SKM-1 treated with dmso at 0.1 percent for 144 hours (cell line): ENCODE results near the gene VAV2.
A peak's percentile ranks its signal among the peaks of the same experiment; 100 is the strongest.

Source experiments
- DNase-seq: peaks from one replicate; lab custom pipeline; 2025; ENCODE audit not compliant: unreplicated experiment; lab: John Stamatoyannopoulos, UW

VAV2 gene, protein sequence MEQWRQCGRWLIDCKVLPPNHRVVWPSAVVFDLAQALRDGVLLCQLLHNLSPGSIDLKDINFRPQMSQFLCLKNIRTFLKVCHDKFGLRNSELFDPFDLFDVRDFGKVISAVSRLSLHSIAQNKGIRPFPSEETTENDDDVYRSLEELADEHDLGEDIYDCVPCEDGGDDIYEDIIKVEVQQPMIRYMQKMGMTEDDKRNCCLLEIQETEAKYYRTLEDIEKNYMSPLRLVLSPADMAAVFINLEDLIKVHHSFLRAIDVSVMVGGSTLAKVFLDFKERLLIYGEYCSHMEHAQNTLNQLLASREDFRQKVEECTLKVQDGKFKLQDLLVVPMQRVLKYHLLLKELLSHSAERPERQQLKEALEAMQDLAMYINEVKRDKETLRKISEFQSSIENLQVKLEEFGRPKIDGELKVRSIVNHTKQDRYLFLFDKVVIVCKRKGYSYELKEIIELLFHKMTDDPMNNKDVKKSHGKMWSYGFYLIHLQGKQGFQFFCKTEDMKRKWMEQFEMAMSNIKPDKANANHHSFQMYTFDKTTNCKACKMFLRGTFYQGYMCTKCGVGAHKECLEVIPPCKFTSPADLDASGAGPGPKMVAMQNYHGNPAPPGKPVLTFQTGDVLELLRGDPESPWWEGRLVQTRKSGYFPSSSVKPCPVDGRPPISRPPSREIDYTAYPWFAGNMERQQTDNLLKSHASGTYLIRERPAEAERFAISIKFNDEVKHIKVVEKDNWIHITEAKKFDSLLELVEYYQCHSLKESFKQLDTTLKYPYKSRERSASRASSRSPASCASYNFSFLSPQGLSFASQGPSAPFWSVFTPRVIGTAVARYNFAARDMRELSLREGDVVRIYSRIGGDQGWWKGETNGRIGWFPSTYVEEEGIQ

DNA sequence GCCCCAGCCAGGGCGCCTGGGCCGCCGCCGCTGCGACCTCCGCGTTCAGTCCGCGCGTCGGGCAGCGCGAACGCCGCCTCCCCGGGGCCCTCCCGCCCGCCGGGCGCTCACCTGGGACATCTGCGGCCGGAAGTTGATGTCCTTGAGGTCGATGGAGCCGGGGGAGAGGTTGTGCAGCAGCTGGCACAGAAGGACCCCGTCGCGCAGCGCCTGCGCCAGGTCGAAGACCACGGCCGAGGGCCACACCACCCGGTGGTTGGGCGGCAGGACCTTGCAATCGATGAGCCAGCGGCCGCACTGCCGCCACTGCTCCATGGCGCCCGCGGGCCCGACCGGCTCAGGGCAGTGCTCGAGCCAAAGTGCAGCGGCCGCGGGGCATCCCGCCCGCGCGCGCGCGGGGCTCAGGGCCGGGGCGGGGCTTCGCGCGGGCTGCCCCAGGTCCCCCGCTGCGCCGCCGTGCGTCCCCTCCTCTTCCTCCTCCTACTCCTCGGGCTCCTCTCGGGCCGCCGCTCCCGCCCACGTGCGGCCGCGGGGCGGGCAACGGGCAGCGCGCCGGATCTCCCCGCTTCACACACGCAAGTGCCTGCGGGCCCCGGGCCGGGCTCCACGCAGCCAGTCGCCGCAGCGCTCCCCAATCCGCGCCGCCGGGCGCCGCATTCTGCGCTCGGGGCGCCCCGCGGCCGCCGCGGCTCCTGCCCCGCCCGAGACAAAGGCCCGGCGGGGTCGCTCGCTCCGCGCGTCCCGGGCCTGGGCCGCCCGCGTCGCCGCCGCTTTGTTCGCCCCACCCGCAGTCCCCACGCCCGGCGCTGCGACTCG, at the start of gene VAV2:
TSS of gene VAV2 (minus strand) at position 361 of the 816 bp plus-strand sequence. CDS start at position 315, 46 bp downstream.
- DNase-seq: peak; percentile 57

DNA sequence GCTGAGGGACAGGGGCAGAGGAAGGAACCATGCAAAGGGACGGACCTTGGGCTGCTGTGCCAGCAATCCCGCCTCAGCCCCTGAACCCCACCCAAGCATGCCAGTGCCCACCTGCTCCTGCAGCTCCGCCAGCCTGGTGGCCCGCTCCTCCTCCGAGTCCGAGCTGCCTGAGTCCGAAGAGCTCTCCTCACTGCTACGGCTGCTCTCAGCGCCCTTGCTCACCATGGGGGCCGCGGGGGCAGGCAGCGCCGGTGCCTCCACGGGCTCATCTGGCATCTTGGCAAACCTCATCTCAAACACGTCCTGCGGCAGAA, 49.5 kb upstream of the VAV2 start:
- no peak for DNase-seq

DNA sequence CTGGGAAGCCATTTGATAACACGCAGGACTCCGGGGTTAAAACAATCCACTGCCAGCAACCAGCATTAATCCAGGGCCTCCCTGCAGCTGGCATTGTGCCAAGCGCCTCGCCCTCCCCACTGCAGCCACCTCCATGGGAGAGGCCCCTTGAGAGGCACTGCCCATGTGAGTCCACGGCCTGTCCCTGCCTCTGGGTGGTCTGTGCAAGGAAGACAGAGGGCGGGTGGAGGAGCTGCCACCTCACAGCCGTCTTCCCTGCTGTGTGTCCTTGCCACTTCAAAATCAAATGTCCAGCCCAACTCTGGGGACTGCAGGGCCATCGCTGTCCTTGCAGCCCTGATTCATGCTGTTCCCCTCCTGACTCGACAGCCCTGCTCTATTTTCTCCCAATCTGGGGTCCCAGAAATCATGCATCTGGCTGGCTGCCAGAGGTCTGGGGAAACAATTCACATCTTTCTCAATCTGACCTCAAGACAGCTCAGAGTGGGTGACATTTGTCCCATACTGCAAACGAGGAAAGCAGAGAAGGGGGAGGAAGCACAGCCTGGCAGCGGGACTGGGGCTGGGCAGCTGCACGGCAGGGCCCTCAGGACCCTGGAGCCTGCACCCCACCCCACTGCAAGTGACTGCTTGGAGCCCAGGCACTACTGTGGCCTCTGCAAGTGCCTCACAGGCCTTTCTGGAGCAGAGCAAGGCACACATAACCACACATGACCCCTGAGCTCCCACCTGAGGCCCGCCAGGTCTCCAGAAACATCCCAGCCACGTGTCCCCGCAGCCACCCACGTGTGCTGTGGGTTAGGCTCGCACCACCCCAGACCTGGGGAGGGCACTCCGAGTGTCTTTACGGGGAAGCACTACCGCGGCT, 48.9 kb upstream of the VAV2 start:
- no peak for DNase-seq

DNA sequence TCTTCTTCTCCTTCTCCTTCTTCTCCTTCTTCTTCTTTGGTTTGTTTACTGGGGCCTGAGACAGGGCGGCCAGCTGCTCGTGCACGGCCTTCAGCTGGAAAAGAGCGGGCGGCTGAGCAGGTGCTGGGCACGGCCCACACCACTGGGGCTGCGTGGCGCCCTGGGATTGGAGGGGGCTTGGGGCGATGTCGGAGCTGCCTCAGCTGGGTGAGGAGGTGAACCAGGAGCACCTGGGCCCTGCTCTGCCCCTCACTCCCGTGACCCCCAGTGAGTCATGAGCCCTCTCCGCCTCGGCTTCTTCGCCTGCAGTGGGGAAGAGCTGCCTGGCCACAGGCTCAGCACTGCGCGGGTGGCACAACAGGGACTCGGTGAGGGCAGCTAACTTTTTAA, 48.0 kb upstream of the VAV2 start:
- no peak for DNase-seq

DNA sequence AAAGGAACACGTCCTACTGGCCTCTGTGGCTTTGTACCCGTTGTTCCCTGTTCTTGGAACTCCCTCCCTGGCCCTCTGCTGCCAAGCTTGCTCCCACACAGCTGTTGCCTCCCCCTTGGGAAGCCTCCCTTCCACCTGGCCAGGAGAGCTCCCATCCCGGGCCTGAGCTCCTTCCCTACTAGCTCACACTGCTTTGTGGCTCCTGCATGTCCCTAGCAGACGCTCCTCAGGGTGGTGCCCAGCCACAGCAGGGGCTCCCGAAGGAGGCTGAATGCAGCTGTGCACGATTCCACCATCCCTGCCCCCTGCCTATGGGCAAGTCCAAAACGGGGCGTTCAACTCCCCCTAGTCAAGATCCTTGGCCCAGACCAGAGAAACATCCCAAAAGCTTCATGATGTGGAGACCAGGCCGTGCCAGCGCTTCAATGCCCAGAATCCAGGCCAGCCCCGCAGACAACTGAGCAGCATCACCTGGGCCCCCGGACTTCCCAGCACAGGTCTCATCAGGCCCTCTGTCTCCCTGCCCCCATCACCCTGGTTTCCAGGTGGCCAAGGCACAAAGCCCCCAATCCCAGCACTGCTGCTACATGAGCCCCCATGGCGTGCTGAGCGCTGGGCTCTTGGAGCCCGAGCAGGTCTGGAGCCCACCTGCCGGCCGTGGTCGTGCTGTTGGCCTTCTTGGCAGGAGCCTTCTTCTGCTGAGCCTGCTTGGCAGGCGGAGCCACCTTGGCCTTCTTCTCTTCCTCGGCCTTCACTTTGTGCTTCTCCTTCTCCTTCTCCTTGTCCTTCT, 47.5 kb upstream of the VAV2 start:
- no peak for DNase-seq

DNA sequence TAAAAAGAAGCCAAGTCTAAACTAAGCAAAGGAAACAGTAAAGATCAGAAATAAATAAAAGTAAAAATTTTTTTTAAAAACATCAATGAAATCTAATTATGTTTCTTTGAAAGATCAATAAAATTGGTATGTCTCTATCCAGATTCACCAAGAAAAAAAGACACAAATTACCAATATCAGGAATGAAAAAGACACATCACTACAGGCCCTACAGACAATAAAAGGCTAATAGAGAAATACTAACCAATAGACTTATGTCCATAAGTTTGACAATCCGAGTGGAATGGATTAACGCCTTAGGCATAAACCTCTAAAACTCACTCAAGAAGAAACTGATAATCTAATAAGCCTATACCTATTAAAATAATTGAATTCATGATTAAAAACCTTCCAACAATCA, 45.5 kb upstream of the VAV2 start:
- DNase-seq: no peak

DNA sequence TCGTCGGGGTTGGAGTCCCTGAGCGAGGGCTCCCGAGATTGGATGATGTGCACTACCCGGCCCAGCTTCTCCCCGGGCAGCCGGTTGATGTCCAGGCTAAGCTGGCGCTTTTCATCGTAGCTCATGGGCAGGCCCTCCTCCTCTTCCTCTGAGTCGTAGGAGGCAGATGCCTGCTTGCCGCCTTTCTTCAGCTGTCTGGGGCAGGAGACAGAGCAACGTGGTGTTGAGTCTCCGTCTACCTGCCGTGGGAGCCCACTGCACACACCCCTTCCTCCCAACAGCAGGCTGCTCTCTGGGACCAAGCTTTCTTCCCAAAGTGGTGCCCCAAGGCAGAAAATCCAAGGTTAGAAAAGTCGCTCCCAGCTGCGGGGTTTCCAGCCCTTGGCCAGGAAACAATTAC, 44.0 kb upstream of the VAV2 start:
- no peak for DNase-seq

DNA sequence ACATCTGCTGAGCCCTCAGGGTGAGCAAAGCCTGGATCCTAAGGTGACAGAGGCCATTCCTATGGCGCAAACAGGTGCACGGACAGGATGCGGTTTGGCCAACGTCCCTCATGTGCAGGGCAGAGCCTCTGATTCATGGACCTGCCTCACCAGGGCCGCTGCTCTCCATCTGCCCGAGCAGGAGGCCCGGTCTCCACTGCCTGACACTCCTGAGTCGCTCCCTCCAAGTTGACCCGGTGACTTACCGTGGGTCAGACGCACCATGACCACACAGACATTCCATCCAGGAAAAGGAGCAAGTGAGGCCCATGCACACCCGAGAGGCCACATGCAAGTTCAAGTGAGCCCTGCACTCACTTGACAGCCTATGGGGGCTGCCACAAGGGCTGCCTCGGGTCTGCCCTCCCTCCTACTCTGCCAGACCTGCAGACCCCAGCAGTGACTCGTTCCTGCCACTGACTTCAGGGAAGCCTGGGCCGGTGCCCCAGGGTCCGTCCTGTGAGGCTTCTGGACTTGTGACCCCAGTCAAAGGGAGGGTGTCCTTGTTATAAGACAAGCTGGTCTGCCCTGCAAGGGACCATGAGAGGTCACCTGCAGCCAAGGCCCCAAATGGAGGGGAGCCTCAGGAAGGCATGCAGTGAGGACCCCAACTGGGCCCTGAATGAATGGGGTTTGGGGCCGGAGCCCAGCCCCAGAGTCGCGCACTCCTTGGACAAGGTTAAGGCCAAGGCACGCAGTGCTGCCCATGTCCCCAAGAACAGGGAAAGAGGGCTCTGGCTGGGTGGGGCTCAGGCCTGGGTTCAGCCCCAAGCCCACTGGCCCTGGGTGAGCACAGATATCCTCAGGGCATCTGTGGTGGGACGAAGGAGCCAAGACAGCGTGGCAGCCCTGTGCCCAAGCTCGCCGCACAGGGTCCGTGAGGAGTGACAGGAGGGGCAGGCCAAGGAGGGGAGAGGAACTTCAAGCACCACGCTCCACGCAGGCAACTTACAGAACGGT, 43.2 kb upstream of the VAV2 start:
- DNase-seq: no peak

DNA sequence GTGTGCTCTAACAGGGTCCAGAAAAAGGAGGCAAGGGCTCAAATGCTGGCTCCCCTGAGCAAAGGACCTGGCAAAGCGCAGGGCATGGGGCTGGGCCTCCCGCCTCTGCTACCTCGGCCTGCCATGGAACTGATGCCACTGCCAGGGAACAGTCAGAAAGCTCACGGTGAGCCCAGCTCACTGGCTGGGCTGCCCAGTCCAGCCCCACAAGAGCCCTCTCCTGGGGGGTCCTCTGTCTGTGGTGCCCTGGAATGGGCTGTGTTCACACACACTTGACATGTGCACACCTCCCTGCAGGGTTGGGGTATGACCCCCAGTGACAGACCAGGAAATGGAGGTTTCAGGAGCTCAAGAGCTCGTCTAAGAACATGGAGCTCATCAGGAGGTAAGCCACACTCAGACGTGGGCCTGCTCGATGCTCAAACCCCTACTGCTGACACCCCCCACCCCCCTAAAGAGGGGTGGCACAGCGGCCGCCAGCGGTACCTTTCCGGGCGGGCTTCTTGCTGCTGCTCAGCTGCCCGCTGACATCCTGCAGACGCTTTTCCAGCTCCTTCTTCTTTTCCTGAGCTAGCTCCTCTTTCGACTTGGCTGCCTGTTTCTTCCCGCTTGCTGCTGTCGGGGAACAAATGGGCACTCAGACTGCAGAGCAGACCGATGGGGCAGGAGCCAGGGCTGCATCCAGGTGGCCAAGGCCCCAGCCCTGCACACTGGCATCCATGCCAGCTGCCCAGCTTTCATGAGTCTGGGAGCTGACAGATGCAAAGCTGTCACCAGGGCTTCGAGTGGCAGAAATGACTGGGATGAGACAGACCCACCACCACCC, 42.3 kb upstream of the VAV2 start:
- DNase-seq: no peak

DNA sequence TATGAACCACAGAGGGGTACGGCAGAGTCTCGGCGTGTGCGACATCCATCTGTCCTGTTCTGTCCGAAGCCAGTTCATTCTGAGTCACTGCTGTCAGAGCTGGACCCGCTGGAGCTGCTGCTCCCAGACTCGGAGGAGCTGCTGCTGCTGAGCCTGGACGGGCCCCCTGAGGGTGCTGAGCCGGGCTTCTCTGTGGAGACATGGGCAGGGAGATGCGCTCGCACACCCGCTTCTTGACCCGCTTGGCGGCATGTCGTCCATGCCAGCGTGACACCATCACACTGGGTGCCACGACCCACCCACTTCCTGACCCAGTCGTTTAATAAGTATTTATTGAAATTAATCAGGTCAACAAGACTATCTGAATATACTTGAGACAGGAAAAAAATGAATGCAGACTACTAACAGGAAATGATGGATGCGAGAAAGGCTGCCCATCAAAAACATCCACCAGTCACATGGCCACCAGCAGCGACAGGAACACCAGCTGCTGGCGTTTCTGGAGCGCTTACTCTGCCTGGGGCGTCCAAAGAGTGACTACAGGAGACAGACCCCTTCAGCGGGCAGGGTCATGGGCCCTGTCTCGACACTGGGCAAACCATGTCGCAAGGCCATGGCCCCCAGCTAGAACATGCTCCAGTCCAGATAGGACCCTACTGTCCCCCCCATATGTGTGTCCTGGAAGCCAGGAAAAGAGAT, 41.5 kb upstream of the VAV2 start:
- DNase-seq: no peak

DNA sequence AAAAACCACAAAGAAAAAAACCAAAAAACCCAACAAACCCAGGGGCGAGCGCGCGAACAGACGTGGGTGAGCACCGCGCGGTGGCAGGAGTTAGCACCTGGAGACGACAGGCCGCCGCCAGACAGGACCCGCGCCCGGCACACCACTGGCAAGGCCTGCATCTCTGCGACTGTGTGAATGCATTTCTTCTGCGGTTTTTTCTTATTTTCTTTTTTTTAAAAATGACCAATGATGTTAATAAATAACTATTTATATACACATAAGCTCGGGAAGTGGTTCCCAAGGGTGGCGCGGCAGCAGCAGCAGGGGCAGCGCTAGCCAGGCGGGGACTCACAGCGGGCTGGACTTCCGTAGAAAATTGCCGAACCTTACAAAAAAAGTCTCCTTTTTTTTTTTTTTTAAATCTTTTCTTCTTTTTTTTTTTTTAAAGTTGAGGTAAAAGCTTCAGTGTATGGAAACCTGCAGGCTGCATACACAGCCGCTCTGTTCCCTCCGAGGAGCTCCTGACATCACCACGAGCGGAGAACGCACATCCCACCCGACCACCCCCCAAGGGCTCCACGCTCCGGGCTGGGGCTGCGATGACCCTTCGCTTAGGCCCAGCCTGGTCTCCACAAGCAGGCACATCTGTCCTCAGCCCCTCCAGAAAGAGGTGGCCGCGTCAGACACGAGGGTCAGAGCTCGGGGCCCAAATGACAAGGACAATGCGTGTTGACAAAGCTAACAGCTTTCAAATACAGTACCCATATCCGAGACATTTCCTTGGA, 40.5 kb upstream of the VAV2 start:
- no peak for DNase-seq

DNA sequence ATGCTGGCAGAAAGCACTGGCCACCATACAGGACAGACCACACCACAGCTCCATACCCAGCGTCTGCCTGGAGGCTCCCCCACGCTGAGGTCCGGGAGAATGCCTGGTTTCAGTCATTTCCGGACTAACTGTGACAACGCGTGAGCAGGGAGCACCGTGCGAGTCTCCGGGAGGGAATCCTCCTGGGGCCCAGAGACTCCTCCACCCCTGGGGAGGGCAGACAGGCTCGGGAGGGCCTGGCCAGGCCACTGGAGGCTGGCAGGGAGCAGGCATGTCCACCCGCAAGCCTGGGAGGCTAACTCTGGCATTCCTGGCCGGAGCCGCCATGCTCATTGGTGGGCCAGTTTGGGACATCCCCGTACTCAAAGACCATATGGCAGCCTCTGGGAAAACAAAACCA, 39.7 kb upstream of the VAV2 start:
- no peak for DNase-seq

DNA sequence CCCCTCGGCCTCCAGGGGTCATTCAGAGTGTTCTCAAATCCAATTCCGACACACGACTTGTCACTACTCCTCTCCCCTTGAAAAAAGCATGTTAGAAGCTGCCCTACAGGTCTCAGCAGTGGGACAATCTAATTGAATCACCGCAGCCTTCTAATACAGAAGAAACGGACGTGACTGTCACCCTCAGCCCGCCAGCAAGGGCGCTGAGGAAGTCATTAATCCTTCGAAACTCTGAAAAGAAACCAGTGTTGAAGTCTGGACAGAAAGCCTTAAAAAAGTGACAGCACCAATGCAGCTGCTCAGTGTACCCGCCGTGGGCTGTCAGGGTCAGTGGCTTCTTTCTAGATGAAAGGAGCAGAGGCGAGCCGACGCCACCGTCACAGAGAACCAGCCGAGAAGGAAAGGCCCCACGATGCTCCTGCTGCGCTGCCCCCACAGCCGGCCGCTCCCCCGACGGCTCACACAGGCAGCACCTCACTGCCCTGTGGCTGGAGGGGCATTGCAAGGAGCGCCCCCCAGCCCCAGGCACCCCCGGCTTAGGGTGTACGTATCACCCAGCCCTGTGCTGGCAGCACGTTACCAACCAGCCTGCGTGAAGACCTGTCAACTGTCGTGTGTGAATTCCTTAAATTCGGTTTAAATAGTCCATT, 38.8 kb upstream of the VAV2 start:
- no peak for DNase-seq

DNA sequence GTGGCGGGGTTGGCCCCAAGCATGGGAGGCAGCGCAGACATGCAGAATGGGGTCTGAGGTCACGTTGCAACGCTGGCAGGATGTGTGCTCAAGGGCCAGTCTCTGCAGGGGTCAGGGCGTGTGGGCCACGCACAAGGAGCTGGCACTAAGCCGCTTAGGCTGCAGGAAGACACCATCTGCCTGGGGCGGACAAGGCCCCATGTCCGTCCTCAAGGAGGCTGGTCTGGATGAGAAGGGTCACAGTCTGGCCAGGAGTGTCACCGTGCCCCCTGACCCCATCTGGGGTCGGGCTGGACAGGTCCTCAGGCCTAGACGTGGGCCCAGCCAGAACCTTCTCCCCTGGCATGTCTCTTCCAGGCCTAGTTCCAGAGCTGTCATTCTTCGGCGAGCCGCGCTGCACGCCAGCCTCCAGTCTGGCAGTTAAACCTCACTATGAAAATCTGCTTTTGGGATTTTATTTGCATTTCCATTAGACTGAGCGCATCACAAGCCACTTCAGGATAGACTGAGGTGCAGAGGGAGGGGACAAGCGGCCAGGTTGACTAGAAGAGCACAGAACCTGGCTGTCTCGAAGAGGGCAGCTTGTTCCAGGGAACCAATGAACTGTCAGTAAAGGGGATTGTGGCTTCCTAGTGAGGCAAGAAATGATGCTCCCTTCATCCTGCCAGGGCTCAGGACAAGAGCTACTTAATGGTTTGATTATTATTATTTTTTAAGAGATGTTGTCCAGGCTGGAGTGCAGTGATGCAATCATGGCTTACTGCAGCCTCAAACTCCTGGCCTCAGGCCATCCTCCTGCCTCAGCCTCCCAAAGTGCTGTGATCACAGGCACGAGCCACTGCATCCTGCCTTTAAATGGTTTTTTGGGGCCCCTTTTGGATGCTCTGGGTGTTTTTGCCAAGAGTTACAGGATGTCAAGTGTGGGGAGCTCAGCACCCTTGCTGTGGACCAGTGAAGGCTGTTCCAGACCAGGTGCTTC, 37.4 kb upstream of the VAV2 start:
- no peak for DNase-seq
